Parathyroid adenoma (tissue), 2 donors: ENCODE data around the gene COPZ2.
A peak's percentile ranks its signal among the peaks of the same experiment; 100 is the strongest.
"Not testable (repeated sequence)": the region's sequence is repeated elsewhere in the genome, so short reads cannot be mapped to it uniquely, and the experiment has no call there.

Source experiments
- H2AFZ ChIP-seq: fragments of 300-600 bp; sonication (generic); one replicate; pipeline ENCODE4 v1.7.0; 2017; ENCODE audit warnings: antibody characterized with exemption, mild to moderate bottlenecking
- H3K27ac ChIP-seq: fragments of 300-600 bp; sonication (generic); one replicate; pipeline ENCODE4 v1.7.0; 2017
- H3K27me3 ChIP-seq: fragments of 300-600 bp; sonication (generic); one replicate; pipeline ENCODE4 v1.7.0; 2017; ENCODE audit warnings: low read length; ENCODE audit not compliant: control insufficient read depth, insufficient read depth
- H3K36me3 ChIP-seq: fragments of 300-600 bp; sonication (generic); one replicate; pipeline ENCODE4 v1.7.0; 2017; ENCODE audit warnings: low read length; ENCODE audit not compliant: control insufficient read depth, insufficient read depth
- H3K4me1 ChIP-seq: fragments of 300-600 bp; sonication (generic); one replicate; pipeline ENCODE4 v1.7.0; 2017; ENCODE audit warnings: control low read depth
- H3K4me2 ChIP-seq: fragments of 300-600 bp; sonication (generic); one replicate; pipeline ENCODE4 v1.7.0; 2017; ENCODE audit warnings: low read length
- H3K4me3 ChIP-seq: fragments of 300-600 bp; sonication (generic); one replicate; pipeline ENCODE4 v1.7.0; 2017; ENCODE audit warnings: low read depth, low read length
- H3K79me2 ChIP-seq: fragments of 300-600 bp; sonication (generic); one replicate; pipeline ENCODE4 v1.7.0; 2017; ENCODE audit warnings: control low read depth
- H3K9ac ChIP-seq: fragments of 300-600 bp; sonication (generic); one replicate; pipeline ENCODE4 v1.7.0; 2017; ENCODE audit warnings: mild to moderate bottlenecking
- H3K9me3 ChIP-seq: fragments of 300-600 bp; sonication (generic); one replicate; pipeline ENCODE4 v1.7.0; 2017; ENCODE audit warnings: low read length; ENCODE audit not compliant: control insufficient read depth
- CTCF ChIP-seq: fragments of 300-600 bp; sonication (generic); IDR thresholded peaks from one replicate; pipeline ENCODE4 v1.7.0; 2017; ENCODE audit warnings: antibody characterized with exemption, mild to moderate bottlenecking
- donor health status: primary hyperparathyroidism.

COPZ2 gene

GRCh38 chr17:48037036-48037837 is at the start of gene COPZ2:
Gene COPZ2 (minus strand): TSS chr17:48037797. CDS start chr17:48037777, 20 bp downstream.
- H2AFZ ChIP-seq: peak within 1 kb of the TSS; percentile 99
- peaks cover 4% of the 10 kb centered on the region for H3K4me1 ChIP-seq
- peak within 1 kb of the TSS; percentile 67 for H3K4me3 ChIP-seq
- TF ChIP-seq CTCF: peak; percentile 83
- H3K4me2 ChIP-seq: peak within 1 kb of the TSS; percentile 98
- H3K27me3 ChIP-seq: no peaks in the 10 kb centered on the region
- H3K9ac ChIP-seq: peak within 1 kb of the TSS; percentile 63
- no peaks in the 10 kb centered on the region for H3K79me2 ChIP-seq
- no peaks in the 10 kb centered on the region for H3K36me3 ChIP-seq
- H3K27ac ChIP-seq: peak within 1 kb of the TSS; percentile 76
- no peaks in the 10 kb centered on the region for H3K9me3 ChIP-seq

GRCh38 chr17:48084932-48085331 is 47.3 kb upstream of the COPZ2 start:
- no peak overlapping the region for H3K9ac ChIP-seq

GRCh38 chr17:48081858-48082257 is 44.3 kb upstream of the COPZ2 start:
- H3K36me3 ChIP-seq: no peaks in the 10 kb centered on the region
- no peaks in the 10 kb centered on the region for H3K9me3 ChIP-seq
- no peak overlapping the region for H2AFZ ChIP-seq
- H3K79me2 ChIP-seq: peaks cover 12% of the 10 kb centered on the region
- H3K4me1 ChIP-seq: peaks cover 12% of the 10 kb centered on the region
- H3K9ac ChIP-seq: no peak overlapping the region
- TF ChIP-seq CTCF: no peak
- H3K27ac ChIP-seq: no peak overlapping the region
- no peaks in the 10 kb centered on the region for H3K27me3 ChIP-seq
- H3K4me2 ChIP-seq: no peak overlapping the region
- no peak overlapping the region for H3K4me3 ChIP-seq

More at GRCh38 chr17:48084932-48085331, 47.3 kb upstream of the COPZ2 start:
- Histone ChIP-seq H3K27ac (no peak overlapping the region), H3K9me3 (no peaks in the 10 kb centered on the region), H3K4me3 (no peak overlapping the region), H2AFZ (no peak overlapping the region), H3K27me3 (no peaks in the 10 kb centered on the region), H3K36me3 (no peaks in the 10 kb centered on the region), H3K4me2 (peak overlapping the region; percentile 59), H3K79me2 (peaks cover 17% of the 10 kb centered on the region), H3K4me1 (peaks cover 12% of the 10 kb centered on the region)
- no peak for TF ChIP-seq CTCF

- H3K27ac ChIP-seq, H3K9ac ChIP-seq, H3K9me3 ChIP-seq, H3K4me3 ChIP-seq, H3K79me2 ChIP-seq, H2AFZ ChIP-seq, H3K36me3 ChIP-seq, H3K27me3 ChIP-seq, H3K4me2 ChIP-seq, H3K4me1 ChIP-seq: not testable (repeated sequence)
These were observed 39.6 kb upstream of the COPZ2 start for GRCh38 chr17:48077152-48077551.

- Histone ChIP-seq H3K27ac (no peak overlapping the region), H3K4me2 (no peak overlapping the region), H3K4me1 (peaks cover 9% of the 10 kb centered on the region), H3K27me3 (no peaks in the 10 kb centered on the region), H3K9me3 (no peaks in the 10 kb centered on the region), H2AFZ (no peak overlapping the region), H3K36me3 (no peaks in the 10 kb centered on the region), H3K4me3 (peak overlapping the region; percentile 6), H3K9ac (no peak overlapping the region), H3K79me2 (no peaks in the 10 kb centered on the region)
- peak; percentile 86 for TF ChIP-seq CTCF
These were observed 36.9 kb upstream of the COPZ2 start for GRCh38 chr17:48074322-48075081.

- not testable (repeated sequence) for H3K9ac ChIP-seq, H3K27ac ChIP-seq, H3K4me1 ChIP-seq, H3K4me2 ChIP-seq, H3K9me3 ChIP-seq, H3K27me3 ChIP-seq, H3K79me2 ChIP-seq, H3K36me3 ChIP-seq, H3K4me3 ChIP-seq, H2AFZ ChIP-seq
These were observed 36.0 kb upstream of the COPZ2 start for GRCh38 chr17:48073566-48074094.

- not testable (repeated sequence) for H3K27ac ChIP-seq, H3K27me3 ChIP-seq, H3K4me3 ChIP-seq, H3K36me3 ChIP-seq, H3K4me2 ChIP-seq, H3K79me2 ChIP-seq, H3K9me3 ChIP-seq, H3K9ac ChIP-seq, H3K4me1 ChIP-seq, H2AFZ ChIP-seq
These were observed 35.2 kb upstream of the COPZ2 start for GRCh38 chr17:48072811-48073210.
